GM12874 (cell line): ENCODE data around the gene GUCY2F.

ENCODE experiments used
- CTCF ChIP-seq: IDR thresholded peaks from 2 replicates; pipeline ENCODE4 v1.5.1; 2011; ENCODE audit warnings: low read depth, mild to moderate bottlenecking, control low read depth, low read length, moderate library complexity; ENCODE audit not compliant: insufficient read depth

The GUCY2F gene

GRCh38 chrX:109351557-109351956 lies 130.3 kb downstream of the GUCY2F start:
- TF ChIP-seq CTCF, result no peak

GRCh38 chrX:109350551-109350950 lies 131.3 kb downstream of the GUCY2F start:
- TF ChIP-seq CTCF, result no peak

GRCh38 chrX:109350051-109350450 lies 131.8 kb downstream of the GUCY2F start:
- no peak for TF ChIP-seq CTCF

- no peak for TF ChIP-seq CTCF
Measured at GRCh38 chrX:109347632-109348031, 134.3 kb downstream of the GUCY2F start.

- TF ChIP-seq CTCF, result no peak
Measured at GRCh38 chrX:109346491-109346890, 135.4 kb downstream of the GUCY2F start.

- TF ChIP-seq CTCF, result no peak
Measured at GRCh38 chrX:109345856-109346255, 136.0 kb downstream of the GUCY2F start.

GRCh38 chrX:109344678-109345077 lies 137.2 kb downstream of the GUCY2F start:
- no peak for TF ChIP-seq CTCF

GRCh38 chrX:109344101-109344500 lies 137.8 kb downstream of the GUCY2F start:
- no peak for TF ChIP-seq CTCF
